AG09309 (cell line): ENCODE measurements around the gene SMIM1.

Experiments used
- DNase-seq: peaks from one replicate; pipeline ENCODE4 v3.0.0-alpha.2; 2010; ENCODE audit warnings: low read depth
- H3K4me3 ChIP-seq: 2 replicates; pipeline ENCODE4 v1.5.1; 2011; ENCODE audit warnings: mild to moderate bottlenecking, low read depth, low read length, moderate library complexity; ENCODE audit not compliant: control insufficient read depth
- CTCF ChIP-seq: IDR thresholded peaks from 2 replicates; pipeline ENCODE4 v1.5.1; 2011; ENCODE audit warnings: mild to moderate bottlenecking, low read depth, low read length, inconsistent platforms; ENCODE audit not compliant: insufficient read depth, control insufficient read depth; ENCODE audit errors: missing control alignments

The SMIM1 gene

GRCh38 chr1:3780901-3781300, 8.4 kb downstream of the SMIM1 start:
- no peak for TF ChIP-seq CTCF
- DNase-seq: no peak
- H3K4me3 ChIP-seq: no peak overlapping the region

DNA sequence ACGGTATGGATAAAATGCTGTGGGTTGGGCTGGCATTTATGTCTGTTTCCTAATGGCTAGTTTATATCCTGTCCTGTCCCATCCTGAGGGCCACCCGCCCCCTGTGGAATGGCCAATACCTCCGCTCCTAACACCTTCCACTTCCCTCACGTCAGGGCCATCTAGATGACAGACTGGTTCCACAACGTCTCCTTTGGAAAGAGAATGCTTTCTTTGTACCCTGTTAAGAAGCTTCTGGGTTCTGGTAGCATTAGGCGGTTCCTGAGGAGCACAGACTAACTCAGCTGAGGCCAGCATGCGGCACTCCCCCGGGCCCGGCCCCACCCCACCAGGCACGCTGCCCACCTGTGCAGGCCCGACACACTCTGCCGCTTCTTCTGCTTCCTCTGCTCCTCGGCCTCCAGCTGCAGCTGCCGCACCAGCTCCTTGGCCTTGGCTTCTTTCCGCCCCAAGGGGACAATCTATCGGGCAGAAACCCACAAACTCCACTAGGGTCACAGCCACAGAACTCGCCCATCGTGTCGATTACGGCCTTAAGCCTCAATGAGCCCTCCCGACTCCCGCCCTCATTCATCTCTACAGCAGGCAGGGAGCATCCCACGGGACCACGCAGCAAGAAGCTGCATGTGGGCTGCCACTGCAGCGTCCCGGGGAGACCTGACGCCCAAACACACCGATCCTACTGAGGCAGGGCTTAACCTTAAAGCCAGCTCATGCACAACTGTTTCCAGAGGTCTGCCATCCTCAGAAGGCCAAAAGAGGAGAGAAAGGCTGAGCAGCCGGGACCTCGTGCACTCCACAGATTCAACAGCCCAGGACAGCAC, 11.3 kb downstream of the SMIM1 start:
- no peak for TF ChIP-seq CTCF
- no peak overlapping the region for H3K4me3 ChIP-seq
- DNase-seq: no peak

GRCh38 chr1:3785045-3785444, 12.5 kb downstream of the SMIM1 start:
- no peak for TF ChIP-seq CTCF
- H3K4me3 ChIP-seq: no peak overlapping the region
- no peak for DNase-seq

DNA sequence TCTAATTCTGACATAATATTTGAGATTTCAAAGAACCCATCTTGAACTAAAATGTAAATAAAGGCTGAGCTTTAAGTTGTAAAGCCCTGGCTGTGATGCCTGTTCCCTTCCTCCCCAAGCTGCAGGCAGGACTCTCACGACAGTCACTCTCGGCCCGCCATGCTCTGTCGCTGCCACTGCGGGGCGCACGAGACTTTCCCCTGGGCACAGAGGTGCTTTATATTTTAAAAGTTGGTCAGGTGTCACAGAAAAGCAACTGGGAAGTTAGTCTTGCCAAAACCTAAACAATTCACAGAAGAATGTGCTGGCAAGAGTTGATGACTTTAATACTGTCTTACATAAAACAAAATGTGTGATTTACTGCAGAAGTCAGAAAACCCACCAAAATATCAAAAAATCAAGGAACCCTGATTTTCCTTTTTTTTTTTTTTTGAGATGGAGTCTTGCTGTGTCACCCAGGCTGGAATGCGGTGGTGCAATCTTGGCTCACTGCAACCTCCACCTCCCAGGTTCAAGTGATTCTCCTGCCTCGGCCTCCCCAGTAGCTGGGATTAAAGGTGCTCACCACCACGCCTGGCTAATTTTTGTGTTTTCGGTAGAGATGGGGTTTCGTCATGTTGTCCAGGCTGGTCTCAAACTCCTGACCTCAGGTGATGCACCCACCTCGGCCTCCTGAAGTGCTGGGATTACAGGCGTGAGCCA, 13.1 kb downstream of the SMIM1 start:
- TF ChIP-seq CTCF: no peak
- no peak overlapping the region for H3K4me3 ChIP-seq
- no peak for DNase-seq

- TF ChIP-seq CTCF: no peak
- no peak for DNase-seq
- no peak overlapping the region for H3K4me3 ChIP-seq
Observed at GRCh38 chr1:3786468-3787348, 14.2 kb downstream of the SMIM1 start.

DNA sequence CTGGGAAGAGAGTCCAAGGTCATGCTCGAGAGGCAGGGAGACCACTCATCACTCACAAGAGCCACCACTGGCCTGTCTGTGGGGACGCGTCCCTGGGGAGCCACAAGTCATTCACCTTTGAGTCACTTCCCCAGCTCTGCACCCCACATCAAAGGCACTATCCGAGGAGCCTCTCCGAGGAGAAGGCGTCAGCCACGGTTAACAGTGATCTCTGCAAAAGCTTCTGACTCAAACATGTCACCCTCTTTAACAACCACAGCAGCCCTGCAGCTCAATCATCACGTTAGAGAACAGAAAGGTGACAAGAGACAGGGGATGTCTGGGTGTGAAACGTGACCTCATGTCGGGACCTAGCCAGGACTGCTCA, 14.8 kb downstream of the SMIM1 start:
- no peak for TF ChIP-seq CTCF
- no peak for DNase-seq
- H3K4me3 ChIP-seq: no peak overlapping the region
